Sigmoid colon (tissue), 4 donors: ENCODE results near the gene OLFML2B.

Experiments
- CTCF ChIP-seq, 4 experiments: fragments of 450-650 bp in 3 of 4; fragments of 200-600 bp in 1 of 4; IDR thresholded peaks; one replicate each; pipeline ENCODE4 v1.5.1; 2016 to 2019; ENCODE audit warnings: antibody characterized with exemption in 4 of 4, mild to moderate bottlenecking in 3 of 4, moderate library complexity in 2 of 4
- POLR2A ChIP-seq, 2 donors: fragments of 450-650 bp; IDR thresholded peaks; one replicate each; pipeline ENCODE4 v1.6.1; 2016; ENCODE audit warnings: antibody characterized with exemption in 2 of 2, mild to moderate bottlenecking in 2 of 2, moderate library complexity in 2 of 2
- POLR2AphosphoS5 ChIP-seq, 4 donors: sonication (generic); formaldehyde crosslinking; IDR thresholded peaks; one replicate each; pipeline ENCODE4 v1.6.1; 2017; ENCODE audit warnings: antibody characterized with exemption in 4 of 4

GRCh38 chr1:162022626-162023025, 1.0 kb downstream of the OLFML2B start:
- TF ChIP-seq CTCF (IDR thresholded peaks at IDR 0.05) (no peak), POLR2A (IDR thresholded peaks at IDR 0.05) (no peak), POLR2AphosphoS5 (IDR thresholded peaks at IDR 0.05) (no peak)
